HG03159 (cell line): ENCODE results near the gene DCAF8.

Experiments used
- ATAC-seq: cut with Tn5 transposase; IDR thresholded peaks from one replicate; pipeline ENCODE4 v1.9.1; 2021; ENCODE audit warnings: mild to moderate bottlenecking, moderate library complexity; ENCODE audit not compliant: unreplicated experiment

DCAF8 gene

DNA sequence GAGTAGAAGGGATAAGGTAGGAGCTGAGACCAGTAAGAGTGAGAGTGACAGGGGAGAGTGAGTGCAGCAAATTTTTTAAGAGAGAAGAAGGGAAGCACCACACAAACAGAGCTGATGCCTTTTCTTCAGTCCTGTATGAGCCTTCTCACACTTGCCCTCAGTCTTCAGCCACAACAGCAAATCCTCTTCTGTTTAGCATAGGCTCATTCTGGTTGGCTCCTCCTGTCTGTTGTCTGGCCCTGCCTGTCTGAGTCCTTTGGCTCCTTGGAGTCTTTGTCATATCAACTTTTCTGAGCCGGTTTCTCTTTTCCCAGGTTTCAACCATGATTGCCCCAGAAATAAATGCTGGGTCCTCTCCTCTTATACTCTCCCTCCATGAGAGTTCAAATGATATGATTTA lies 84.7 kb downstream of the DCAF8 start:
- ATAC-seq = no peak

DNA sequence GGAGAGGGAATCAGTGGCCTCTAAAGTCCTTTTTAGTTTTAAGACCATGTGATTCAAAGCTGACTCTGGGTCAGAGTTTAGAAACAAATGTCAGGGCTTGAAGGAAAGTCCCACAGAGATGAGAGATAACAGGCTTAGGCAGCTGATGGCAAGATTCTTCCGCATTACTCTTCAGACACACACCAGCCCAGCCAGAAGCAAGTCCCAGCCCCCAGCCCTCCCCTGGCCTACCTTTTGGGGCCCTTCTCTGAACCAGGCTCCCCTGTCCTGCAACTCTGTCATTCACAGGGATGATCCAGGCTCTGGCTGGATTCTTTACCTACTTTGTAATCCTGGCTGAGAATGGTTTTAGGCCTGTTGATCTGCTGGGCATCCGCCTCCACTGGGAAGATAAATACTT lies 85.1 kb downstream of the DCAF8 start:
- no peak for ATAC-seq

- no peak for ATAC-seq
These were observed 90.4 kb downstream of the DCAF8 start for GRCh38 chr1:160171980-160172379.

DNA sequence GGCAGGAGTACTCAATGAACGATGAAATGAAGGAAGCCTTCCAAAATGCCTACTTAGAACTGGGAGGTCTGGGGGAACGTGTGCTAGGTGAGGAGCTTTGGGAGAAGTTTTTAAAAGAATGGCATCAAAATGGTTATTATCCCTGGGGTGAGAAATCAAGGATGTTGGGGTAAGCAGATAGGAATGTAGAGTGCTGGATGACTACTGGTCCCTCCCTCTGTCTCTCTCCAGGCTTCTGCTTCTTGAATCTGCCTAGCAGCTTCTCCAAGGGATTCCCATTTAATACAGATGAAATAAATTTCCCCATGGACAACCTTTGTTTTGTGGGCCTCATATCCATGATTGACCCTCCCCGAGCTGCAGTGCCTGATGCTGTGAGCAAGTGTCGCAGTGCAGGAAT lies 91.0 kb downstream of the DCAF8 start:
- ATAC-seq = no peak

- ATAC-seq = peak; percentile 65
These were observed 92.6 kb downstream of the DCAF8 start for GRCh38 chr1:160169553-160170399.

DNA sequence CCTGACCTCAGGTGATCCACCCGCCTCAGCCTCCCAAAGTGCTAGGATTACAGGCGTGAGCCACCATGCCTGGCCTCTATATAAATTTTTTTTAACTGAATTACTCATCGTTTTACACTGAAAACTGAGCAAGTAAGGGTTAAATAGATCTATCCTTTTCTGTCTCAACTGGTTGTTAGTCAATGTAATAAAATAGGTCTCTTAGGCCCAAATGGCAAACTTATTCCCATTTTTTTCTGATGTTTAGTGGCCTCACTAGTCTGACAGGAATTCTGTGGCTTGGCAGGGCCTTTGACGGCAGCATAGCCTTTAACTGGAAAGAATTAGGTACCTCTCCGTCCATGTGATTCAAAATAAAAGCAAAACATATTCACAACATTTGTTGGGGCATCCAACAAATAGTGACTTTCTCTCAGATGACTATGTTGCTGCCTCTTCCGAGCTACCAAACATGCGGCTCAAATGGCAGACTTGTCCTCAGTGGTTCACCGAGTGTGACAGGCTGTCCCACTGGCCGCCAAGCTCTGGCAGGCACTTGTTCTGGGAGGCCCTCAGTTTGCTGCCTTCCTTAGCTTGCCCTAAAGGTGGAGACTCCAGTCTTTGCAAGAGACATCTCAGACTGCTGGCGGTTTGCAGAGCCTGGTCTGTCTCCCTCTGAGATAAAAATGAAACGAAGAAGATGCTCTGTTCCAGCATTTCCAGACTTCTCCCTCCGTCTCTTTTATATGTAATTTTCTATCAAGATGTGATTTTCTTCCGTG lies 93.6 kb downstream of the DCAF8 start:
- ATAC-seq = no peak

GRCh38 chr1:160168016-160168415 lies 94.3 kb downstream of the DCAF8 start:
- ATAC-seq = no peak

- ATAC-seq = no peak
These were observed 94.8 kb downstream of the DCAF8 start for GRCh38 chr1:160167580-160167979.

GRCh38 chr1:160167056-160167455 lies 95.3 kb downstream of the DCAF8 start:
- ATAC-seq = no peak

DNA sequence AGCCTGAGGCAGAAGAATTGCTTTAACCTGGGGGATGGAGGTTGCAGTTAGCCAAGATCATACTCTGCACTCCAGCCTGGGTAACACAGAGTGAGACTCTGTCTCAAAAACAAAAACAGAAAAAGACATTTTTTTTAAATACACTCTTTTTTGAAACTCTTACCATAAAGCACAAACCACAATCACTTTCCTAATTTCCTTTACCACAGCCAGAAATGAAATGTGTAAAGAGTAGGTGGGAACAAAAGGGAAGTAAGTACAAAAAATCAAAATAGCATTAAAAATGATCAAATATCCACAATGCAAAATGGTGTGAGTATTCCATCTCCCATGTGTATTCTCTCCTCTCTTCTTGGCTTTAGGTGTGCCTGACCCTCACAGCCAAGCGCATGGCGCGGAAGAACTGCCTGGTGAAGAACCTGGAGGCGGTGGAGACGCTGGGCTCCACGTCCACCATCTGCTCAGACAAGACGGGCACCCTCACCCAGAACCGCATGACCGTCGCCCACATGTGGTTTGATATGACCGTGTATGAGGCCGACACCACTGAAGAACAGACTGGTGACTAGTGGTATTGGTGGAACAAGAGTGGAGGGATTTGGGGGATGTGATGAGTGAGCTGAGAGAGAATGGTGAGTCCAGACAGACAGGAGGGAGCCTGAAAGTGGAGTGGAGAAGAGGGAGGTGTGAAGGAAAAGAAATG lies 96.0 kb downstream of the DCAF8 start:
- ATAC-seq = no peak
